Activated CD4-positive, alpha-beta T cell treated with anti-CD3 and anti-CD28 coated beads for 48 hours (primary cell): ENCODE measurements around the gene MEX3A.
"Not testable (repeated sequence)": the region's sequence is repeated elsewhere in the genome, so short reads cannot be mapped to it uniquely, and the experiment has no call there.

Experiments used
- DNase-seq: peaks from one replicate; pipeline ENCODE4 v3.0.0-alpha.2; 2020

The MEX3A gene, protein sequence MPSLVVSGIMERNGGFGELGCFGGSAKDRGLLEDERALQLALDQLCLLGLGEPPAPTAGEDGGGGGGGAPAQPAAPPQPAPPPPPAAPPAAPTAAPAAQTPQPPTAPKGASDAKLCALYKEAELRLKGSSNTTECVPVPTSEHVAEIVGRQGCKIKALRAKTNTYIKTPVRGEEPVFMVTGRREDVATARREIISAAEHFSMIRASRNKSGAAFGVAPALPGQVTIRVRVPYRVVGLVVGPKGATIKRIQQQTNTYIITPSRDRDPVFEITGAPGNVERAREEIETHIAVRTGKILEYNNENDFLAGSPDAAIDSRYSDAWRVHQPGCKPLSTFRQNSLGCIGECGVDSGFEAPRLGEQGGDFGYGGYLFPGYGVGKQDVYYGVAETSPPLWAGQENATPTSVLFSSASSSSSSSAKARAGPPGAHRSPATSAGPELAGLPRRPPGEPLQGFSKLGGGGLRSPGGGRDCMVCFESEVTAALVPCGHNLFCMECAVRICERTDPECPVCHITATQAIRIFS

GRCh38 chr1:156082309-156083091, at the start of gene MEX3A:
MEX3A (minus strand) TSS chr1:156082465; CDS start chr1:156081998, 467 bp downstream.
- DNase-seq: peak; percentile 74

- DNase-seq: no peak
Measured at GRCh38 chr1:156130578-156130942, 48.3 kb upstream of the MEX3A start.

DNA sequence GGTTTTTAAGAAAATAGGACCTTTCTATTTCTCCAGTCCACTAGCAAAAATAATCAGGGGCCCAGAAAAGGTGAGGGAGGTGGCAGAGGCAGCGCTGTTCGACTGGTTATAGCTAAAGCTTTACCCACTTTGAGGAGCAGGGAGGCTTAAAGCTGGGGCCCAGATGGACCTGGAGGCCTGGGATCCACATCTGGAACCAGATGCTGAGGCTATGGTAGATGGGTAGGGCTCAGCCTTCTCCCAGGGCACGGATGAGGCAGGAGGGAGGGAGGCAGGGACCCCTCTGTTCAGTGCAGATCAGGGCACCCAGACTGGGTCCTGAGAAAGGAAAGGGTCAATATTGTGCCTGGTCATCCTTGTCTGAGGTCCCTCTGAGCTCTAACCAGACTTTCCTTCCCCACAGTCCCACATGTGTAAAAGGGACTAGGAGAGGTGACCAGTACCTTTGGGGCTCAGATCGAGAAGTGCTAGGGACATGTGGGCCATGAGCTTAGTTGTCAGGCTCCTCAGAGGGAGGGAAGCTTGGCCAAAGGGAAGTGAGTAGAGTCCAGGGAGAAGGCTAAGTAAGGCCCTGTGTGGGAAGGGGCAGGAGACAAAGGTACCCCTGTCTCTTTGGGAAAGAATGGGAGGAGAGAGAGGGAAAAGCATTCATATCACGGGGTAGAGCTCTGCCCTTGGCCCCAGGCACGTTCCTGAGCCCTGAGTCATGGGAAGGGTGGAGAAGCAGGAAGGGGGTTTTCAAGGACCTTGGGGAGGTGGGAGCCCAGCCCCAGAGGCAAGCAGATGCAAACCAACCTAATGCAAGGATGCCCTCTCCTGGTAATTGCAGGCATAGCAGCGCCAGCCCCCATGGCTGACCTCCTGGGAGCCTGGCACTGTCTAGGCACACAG, 47.7 kb upstream of the MEX3A start:
- peak; percentile 90 for DNase-seq

GRCh38 chr1:156128654-156129597, 46.7 kb upstream of the MEX3A start:
- DNase-seq: no peak

GRCh38 chr1:156128308-156128653, 46.0 kb upstream of the MEX3A start:
- no peak for DNase-seq

DNA sequence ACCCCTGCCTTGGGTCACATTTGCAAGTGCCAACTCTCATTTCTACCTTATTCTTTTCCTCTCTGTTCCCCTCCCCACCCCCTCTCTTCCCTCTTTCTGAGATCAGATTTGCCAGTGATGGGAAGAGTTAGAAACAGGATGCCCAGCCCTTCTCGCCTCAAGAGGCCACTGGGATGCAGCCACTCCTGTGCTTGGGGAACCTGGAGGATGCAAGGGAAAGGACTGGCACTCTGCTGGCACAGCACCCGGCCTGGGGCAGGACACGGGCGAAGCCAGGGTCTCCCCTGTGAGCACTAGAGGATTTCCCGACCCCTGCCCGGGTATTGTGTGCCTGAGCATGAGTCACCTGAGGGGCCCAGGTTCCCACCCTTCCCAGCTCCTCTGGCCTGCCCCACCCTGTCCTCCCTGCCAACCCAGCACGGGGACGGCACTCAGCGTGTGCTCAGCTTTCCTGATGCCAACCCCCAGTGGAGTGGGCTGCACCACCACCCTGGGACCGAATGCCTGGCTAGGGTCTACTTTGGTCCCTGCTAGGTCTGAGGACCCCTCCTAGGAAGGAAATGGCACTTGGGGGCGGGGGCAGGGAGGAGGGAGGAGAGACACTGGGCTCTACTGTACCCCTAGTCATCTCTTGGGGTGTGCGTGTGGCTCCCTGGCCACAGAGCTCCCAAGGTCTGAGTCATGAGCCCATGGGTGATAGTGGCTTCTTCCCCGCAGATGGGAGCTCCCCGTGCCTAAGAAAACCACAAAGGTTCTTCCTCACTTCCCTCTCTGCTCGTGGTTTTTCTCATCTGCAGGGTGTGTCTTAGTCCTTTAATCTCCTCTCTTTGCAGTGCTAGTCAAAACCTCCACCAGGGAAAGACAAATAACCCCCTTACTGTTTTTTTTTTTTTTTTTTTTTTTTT, 44.6 kb upstream of the MEX3A start:
- peak; percentile 88 for DNase-seq

- DNase-seq: peak; percentile 62
Measured at GRCh38 chr1:156126043-156126629, 43.9 kb upstream of the MEX3A start.

GRCh38 chr1:156125544-156125943, 43.3 kb upstream of the MEX3A start:
- DNase-seq: not testable (repeated sequence)

DNA sequence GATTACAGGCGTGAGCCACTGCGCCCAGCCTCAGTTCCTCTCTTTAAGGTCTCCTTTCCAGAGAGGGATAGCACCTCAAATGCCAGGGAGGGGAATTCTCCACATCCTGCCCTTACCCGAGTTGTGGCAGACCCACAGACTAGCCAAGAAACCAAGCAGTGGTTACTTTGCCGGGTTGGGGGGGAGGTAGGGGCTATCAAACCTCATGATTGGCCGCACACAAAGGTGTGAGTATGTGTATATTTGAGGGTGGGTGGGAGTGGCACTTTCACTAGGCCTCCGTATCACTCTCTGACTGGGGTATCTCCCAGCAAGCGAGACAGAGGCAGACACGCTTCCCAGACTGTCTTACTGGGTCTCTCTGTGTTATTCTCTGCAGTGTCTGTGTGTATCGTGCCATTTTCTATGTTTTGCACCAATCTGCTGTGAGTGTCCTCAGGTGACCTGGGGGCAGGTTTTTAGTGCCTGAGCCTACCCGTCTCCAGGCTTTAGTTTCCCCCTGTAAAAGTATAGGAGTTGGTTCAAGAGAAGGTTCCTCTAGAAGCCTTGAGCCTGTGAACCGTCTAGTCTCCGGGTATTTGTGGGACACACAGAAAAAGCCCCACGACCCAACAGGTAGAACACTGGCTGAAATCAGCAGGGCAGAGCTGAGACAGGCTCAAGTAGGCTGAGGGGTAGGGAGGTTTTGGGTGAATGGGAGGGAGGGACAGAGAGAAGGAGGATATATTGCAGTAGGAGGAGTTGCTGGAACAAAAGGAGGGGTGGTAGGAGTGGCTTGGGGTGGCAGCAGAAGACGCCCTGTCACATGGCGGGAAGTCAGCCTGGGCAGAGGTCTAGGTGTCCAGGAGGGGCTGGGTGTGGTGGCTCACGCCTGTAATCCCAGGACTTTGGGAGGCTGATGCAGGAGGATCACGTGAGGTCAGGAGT, 42.6 kb upstream of the MEX3A start:
- DNase-seq: no peak

- DNase-seq: peak; percentile 77
Measured at GRCh38 chr1:156123356-156124196, 41.3 kb upstream of the MEX3A start.

GRCh38 chr1:156122519-156123355, 40.5 kb upstream of the MEX3A start:
- DNase-seq: no peak

DNA sequence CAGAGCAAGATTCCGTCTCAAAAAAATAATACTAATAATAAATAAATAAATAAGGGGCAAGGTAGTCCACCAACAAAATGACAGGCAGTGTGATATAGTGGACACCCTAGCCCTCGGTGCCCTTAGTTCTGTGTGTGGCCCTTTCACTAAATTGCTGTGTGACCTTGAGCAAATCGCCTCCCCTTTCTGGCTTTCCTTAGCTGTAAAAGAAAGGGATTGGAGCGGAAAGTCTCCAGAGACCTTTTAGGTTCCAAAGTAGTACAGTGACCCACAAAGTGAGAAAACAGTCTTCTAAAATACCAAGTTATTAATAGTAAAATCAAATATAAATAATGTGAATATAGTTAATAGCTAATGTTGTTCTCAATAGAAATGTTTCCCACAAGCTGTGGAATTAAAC, 39.8 kb upstream of the MEX3A start:
- no peak for DNase-seq

- no peak for DNase-seq
Measured at GRCh38 chr1:156121457-156121856, 39.2 kb upstream of the MEX3A start.

DNA sequence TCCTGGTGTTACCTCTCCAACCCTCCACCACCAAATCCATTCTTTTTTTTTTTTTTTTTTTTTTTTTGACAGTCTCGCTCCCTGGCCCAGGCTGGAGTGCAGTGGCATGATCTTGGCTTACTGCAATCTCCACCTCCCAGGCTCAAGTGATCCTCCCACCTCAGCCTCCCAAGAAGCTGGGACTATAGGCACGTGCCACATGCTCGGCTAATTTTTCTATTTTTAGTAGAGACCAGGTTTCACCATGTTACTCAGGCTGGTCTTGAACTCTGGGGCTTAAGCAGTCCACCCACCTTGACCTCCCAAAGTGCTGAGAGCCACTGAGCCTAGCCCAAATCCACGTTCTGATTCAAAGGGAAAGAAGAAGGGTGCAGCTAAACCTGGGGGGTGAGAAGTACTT, 38.7 kb upstream of the MEX3A start:
- not testable (repeated sequence) for DNase-seq

DNA sequence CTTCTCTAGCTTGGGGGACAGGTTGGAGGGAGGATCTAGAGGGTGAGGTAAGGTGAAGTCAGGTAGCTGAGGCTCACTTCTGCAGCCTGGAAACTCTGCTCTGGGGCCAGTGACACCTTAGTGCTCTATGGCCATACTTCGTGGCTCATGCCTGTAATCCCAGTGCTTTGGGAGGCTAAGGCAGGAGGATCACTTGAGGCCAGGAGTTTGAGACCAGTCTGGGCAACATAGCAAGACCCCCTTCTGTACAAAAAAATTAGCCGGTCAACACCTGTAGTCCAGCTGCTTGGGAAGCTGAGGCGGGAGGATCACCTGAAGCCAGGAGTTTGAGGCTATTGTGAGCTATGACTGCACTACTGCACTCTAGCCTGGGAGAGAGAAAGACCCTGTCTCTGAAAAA, 38.1 kb upstream of the MEX3A start:
- no peak for DNase-seq

DNA sequence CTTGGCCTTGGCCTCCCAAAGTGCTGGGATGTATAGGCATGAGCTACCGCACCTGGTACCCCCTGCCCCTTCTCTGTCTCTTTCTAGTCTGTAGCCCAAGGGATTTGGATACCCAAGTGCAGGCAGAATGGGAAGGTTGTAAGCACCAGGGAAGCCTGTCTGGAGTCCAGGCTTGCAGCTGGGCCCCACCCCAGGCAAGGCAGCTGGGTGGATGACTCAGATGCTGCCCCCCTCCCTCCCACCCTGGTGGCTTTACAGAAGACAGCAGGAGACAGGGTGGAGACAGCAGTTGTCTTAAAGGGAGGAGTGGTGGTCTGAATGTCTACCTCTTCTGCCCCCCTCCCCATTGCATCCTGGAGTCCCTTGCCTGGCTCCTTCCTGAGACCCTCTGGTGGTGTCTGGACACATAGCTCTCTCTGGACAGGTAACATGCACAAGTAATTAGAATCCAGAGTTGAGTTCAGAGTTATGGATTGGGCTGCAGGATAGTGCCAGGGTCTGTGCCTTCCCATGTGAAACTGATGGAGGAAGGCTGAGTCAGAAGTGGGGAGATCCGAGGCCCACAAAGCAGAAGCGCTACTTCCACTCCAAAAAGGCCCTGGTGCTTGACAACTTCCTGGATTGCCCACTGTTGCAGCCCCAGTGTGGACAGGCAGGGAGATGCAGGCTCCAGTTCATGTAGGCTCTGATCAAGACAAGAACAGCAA, 37.4 kb upstream of the MEX3A start:
- DNase-seq: no peak
